Measurements from ENCODE around the gene LYZL1.

DNA sequence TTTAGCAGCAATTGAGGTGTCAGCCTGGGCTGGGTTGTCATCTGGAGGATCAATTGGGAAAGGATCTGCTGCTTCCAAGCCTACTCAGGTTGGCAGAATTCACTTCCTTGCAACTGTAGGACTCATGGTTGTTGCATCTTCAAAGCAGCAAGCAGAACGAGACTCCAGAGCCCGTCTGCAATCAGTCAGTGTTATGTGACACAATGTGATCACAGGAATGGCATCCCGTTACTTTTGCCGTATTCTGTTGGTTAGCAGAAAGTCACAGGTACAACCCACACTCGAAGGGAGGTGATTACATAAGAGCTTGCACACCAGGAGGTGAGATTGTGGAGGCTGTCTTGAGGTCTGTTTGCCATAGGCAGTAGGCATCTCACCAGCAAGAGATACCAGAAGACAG is 15.4 kb upstream of the LYZL1 start:
- TF ChIP-seq POLR2A (IDR thresholded peaks at IDR 0.05; ENCODE audit: low read depth, low read length) (no peak), TAF1 (IDR thresholded peaks at IDR 0.05; ENCODE audit: borderline replicate concordance, low read depth, low read length) (no peak), POLR2AphosphoS5 (IDR thresholded peaks at IDR 0.05; ENCODE audit: low read depth, low read length) (no peak)
